Lower leg skin (tissue), 4 donors: ENCODE measurements around the gene SAT2. TPM values are rescaled to one million over a fixed set of nuclear protein-coding genes. Genes with fewer than 3 reads are reported as not detected.

ENCODE experiments used
- DNase-seq, 2 donors: peaks; one replicate each; pipeline ENCODE4 v3.0.0-alpha.2; 2019; ENCODE audit warnings: low spot score in 2 of 2
- H3K4me3 ChIP-seq: fragments of 200-600 bp; sonication (generic); 2 replicates; pipeline ENCODE4 v1.5.1; 2017; ENCODE audit warnings: mild to moderate bottlenecking, low read depth; ENCODE audit not compliant: poor library complexity, severe bottlenecking
- POLR2A ChIP-seq, 2 donors: fragments of 450-650 bp; IDR thresholded peaks; one replicate each; pipeline ENCODE4 v1.6.1; 2016 to 2017; ENCODE audit warnings: antibody characterized with exemption in 2 of 2, mild to moderate bottlenecking in 1 of 2, moderate library complexity in 1 of 2
- WGBS, 2 donors: methylation state at CpG; one replicate each; pipeline ENCODE4 v1.1.5; 2018; 5-methylcytosine and 5-hydroxymethylcytosine counted together
- intact Hi-C: fragments of 100-400 bp; cut with DNase I; formaldehyde crosslinking; loops from one replicate; pipeline ENCODE4 v1.15.0; 2023; ENCODE audit warnings: low total_unique reads
- total RNA-seq, 4 donors: library from RNA; depleted of rRNA; stranded (reverse); fragments of >200 nt; gene quantifications; one replicate each; pipeline ENCODE4 v1.1.0, GENCODE V29; 2016
- TF ChIP-seq, protein P1 (sequence below), 3 donors: fragments of 450-650 bp; IDR thresholded peaks; one replicate each; pipeline ENCODE4 v1.5.1; 2016; ENCODE audit warnings: antibody characterized with exemption in 3 of 3, mild to moderate bottlenecking in 3 of 3, moderate library complexity in 2 of 3

Gene SAT2
- total RNA-seq, 4 donors from 2014 or later: 32.7 to 50.5 (median 43.0) TPM

DNA sequence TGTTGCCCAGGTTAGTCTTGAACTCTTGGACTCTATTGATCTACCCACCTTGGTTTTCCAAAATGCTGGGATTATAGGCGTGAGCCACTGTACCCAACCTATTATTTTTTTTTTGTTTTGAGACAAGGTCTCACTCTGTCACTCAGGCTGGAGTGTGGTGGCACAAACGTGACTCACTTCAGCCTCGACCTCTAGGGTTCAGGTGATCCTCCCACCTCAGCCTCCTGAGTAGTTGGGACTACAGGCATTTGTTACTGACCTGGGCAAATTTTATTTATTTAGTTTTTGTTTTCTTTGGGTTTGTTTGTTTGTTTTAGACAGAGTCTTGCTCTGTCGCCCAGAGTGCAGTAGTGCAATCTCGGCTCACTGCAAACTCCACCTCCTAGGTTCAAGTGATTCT lies 4.0 kb downstream of the SAT2 start:
- WGBS, 2 donors: 87 to 90% methylated on average over 5 of the region's 5 CpGs
- no peak for DNase-seq
- TF ChIP-seq, protein P1, sequence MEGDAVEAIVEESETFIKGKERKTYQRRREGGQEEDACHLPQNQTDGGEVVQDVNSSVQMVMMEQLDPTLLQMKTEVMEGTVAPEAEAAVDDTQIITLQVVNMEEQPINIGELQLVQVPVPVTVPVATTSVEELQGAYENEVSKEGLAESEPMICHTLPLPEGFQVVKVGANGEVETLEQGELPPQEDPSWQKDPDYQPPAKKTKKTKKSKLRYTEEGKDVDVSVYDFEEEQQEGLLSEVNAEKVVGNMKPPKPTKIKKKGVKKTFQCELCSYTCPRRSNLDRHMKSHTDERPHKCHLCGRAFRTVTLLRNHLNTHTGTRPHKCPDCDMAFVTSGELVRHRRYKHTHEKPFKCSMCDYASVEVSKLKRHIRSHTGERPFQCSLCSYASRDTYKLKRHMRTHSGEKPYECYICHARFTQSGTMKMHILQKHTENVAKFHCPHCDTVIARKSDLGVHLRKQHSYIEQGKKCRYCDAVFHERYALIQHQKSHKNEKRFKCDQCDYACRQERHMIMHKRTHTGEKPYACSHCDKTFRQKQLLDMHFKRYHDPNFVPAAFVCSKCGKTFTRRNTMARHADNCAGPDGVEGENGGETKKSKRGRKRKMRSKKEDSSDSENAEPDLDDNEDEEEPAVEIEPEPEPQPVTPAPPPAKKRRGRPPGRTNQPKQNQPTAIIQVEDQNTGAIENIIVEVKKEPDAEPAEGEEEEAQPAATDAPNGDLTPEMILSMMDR (IDR thresholded peaks at IDR 0.05): no peak
- no peak for TF ChIP-seq POLR2A (IDR thresholded peaks at IDR 0.05)
- no peak overlapping the region for H3K4me3 ChIP-seq
- intact Hi-C loops: no loop called here

GRCh38 chr17:7620835-7621234 lies 6.8 kb downstream of the SAT2 start:
- TF ChIP-seq POLR2A (IDR thresholded peaks at IDR 0.05): no peak
- TF ChIP-seq, protein P1 (IDR thresholded peaks at IDR 0.05): no peak
- H3K4me3 ChIP-seq: no peak overlapping the region
- intact Hi-C loops: no loop called here
- 80 to 85% methylated on average over 8 of the region's 8 CpGs for WGBS, 2 donors
- DNase-seq: no peak

DNA sequence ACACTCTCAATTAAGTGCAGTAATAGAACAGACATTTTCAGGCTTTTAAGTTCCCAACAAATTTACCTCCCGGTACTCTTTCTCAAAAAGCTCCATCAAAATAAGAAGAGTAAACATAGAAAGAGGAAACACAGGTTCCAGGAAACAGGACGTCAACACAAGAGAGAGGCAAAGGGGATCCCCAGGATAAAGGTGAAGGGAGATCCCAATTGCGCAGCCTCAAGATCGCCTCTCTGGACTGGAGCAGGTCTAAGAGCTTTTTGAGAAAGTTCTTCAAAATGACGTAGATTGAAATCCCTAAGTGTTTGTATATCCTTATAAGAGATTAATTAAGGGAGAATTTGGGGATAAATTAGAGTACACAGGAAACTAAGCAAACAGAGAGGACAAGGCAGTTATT lies 9.0 kb downstream of the SAT2 start:
- WGBS, 2 donors: 83% methylated on average over 5 of the region's 5 CpGs
- no peak overlapping the region for H3K4me3 ChIP-seq
- no peak for DNase-seq
- intact Hi-C loops: no loop called here
- TF ChIP-seq, protein P1 (IDR thresholded peaks at IDR 0.05): no peak
- TF ChIP-seq POLR2A (IDR thresholded peaks at IDR 0.05): no peak

GRCh38 chr17:7615265-7615747 lies 12.3 kb downstream of the SAT2 start:
- no peak for DNase-seq
- intact Hi-C loops: no loop called here
- WGBS, 2 donors: 4 to 5% methylated on average over 28 of the region's 28 CpGs
- TF ChIP-seq POLR2A (IDR thresholded peaks at IDR 0.05): no peak
- TF ChIP-seq, protein P1 (IDR thresholded peaks at IDR 0.05): no peak
- no peak overlapping the region for H3K4me3 ChIP-seq

- peak in 1 of 2 donors; percentile 46 for TF ChIP-seq POLR2A (IDR thresholded peaks at IDR 0.05)
- TF ChIP-seq, protein P1 (IDR thresholded peaks at IDR 0.05): peak in 1 of 3 donors; percentile 21
- intact Hi-C loops: no loop called here
- DNase-seq: peak; percentile 100
- H3K4me3 ChIP-seq: peak within 1 kb of the TSS; percentile 76
- WGBS, 2 donors: 1% methylated on average over 42 to 84 of the region's 93 CpGs
These were observed 13.0 kb downstream of the SAT2 start, which contains the start of gene FXR2 for GRCh38 chr17:7614425-7615264. Gene FXR2, minus strand, starts transcription at chr17:7614897. Its CDS starts 365 bp downstream, at chr17:7614532.
